NCI-H526 treated with DMSO at 0.1 percent for 48 hours (cell line): ENCODE results near the gene NECTIN2.
A peak's percentile ranks its signal among the peaks of the same experiment; 100 is the strongest.
"Not testable (repeated sequence)": the region's sequence is repeated elsewhere in the genome, so short reads cannot be mapped to it uniquely, and the experiment has no call there.

ENCODE experiments used
- DNase-seq: peaks from one replicate; lab custom pipeline; 2025; lab: John Stamatoyannopoulos, UW

Gene NECTIN2

GRCh38 chr19:44884566-44884965 is 38.5 kb downstream of the NECTIN2 start:
- DNase-seq: no peak

DNA sequence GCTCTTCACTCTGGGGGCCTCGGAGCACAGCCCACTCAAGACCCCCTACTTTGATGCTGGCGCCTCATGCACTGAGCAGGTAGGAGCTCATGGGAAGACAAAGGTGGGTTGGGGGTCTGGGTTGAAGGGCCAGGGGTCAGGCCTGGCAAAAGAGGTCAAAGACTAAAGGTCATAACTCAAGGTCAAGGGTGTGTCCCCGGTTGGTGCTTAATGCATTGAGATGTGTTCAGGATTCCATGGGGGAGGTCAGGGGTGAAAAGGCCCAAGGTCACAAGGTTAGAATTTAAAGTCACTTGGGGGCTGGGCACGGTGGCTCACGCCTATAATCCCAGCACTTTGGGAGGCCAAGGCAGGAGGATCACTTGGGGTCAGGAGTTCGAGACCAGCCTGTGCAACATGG is 40.0 kb downstream of the NECTIN2 start:
- no peak for DNase-seq

GRCh38 chr19:44887648-44888047 is 41.6 kb downstream of the NECTIN2 start:
- DNase-seq: no peak

GRCh38 chr19:44888335-44888734 is 42.2 kb downstream of the NECTIN2 start:
- not testable (repeated sequence) for DNase-seq

DNA sequence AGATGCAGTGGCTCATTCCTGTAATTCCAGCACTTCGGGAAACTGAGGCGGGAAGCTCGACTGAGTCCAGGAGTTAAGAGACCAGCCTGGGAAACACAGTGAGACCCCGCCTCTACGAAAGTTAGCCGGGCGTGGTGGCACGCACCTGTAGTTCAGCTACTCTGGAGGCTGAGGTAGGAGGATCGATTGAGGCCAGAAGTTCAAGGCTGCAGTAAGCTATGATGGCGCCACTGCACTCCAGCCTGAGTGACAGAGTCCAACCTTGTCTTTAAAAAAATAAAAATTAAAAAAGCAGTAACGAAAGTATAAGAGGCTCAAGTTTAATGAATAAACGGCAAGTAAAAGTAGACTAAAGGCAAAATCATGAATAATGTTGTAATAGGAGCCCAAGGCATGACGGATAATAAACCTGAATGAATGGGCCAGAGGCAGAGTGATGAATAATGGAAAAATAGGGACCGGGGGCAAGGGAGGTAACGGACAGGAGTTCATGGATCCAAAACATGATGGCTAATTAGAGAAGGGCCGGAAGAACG is 43.8 kb downstream of the NECTIN2 start:
- no peak for DNase-seq

DNA sequence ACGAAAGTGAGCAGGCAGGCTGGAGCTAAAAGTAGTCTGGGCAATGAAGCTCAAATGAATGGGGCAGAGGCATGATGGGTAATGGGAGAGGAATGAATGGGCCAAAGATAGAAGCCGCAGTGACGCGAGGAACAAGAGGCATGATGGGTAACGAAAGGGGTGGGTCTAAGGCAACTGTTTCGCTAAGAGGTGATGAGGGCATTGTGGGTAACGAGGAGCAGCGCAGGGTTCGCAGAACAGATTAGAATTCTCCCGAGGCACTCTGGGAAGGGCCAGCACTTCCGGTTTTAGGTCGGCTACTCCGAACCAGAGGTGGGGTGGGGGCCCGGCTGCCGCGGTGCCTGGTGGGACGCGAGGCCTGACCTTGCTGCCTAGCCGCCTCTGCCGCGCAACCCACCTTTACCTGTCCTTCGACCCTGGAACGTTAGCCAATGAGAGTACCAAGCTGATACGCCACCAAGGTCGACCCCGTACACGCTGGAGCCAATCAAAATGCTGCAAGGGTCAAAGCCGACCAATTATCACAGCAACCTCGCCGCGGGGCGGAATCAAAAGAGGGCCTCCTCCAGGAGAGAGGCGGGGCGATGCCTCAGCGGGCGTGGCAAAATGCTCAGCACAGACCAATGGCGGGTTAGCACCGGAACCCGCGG is 44.4 kb downstream of the NECTIN2 start:
- peak; percentile 100 for DNase-seq

DNA sequence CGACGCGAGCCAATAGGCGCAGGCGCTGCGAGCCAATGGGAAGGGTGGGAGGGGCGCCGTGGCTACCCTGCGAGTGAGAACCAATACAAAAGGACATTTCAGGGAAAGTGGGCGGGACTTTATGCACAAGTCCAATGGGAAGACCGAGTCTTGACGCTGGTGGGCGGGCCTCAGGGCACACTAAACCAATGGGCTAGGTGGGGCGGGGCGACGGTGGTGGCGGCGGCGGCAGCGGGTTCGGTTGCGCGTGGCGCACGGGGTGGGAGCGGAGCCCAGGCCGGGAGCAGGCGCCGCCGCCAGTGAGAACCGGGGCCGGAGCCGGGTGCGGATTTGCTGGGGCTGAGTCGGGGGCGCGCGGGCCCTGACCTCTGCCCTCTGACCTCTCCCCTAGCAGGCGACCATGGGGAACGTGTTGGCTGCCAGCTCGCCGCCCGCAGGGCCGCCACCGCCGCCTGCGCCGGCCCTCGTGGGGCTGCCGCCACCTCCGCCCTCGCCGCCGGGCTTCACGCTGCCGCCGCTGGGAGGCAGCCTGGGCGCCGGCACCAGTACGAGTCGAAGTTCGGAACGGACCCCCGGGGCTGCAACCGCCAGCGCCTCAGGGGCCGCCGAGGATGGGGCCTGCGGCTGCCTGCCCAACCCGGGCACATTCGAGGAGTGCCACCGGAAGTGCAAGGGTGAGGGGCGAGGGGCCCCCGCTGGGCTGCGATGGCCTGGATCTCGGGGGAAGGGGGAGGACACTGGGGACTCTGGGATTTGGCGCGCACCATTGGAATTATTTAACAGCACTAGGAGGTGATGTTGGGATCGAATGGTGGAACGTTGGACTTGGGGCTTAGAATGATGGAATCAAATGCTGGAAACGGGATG is 45.2 kb downstream of the NECTIN2 start, which contains the start of gene TOMM40:
Gene TOMM40 (plus strand): TSS at position 239 of the 867 bp plus-strand sequence. CDS start 162 bp downstream, at position 401.
- DNase-seq: no peak

GRCh38 chr19:44892932-44893331 is 46.8 kb downstream of the NECTIN2 start:
- no peak for DNase-seq

- DNase-seq: no peak
Measured at GRCh38 chr19:44893332-44894051, 47.4 kb downstream of the NECTIN2 start.

- DNase-seq: no peak
Measured at GRCh38 chr19:44894052-44894400, 47.9 kb downstream of the NECTIN2 start.

- DNase-seq: no peak
Measured at GRCh38 chr19:44894946-44895345, 48.8 kb downstream of the NECTIN2 start.

- no peak for DNase-seq
Measured at GRCh38 chr19:44897835-44898234, 51.7 kb downstream of the NECTIN2 start.

GRCh38 chr19:44900328-44901244 is 54.5 kb downstream of the NECTIN2 start:
- no peak for DNase-seq

GRCh38 chr19:44903216-44903601 is 57.1 kb downstream of the NECTIN2 start:
- DNase-seq: no peak

DNA sequence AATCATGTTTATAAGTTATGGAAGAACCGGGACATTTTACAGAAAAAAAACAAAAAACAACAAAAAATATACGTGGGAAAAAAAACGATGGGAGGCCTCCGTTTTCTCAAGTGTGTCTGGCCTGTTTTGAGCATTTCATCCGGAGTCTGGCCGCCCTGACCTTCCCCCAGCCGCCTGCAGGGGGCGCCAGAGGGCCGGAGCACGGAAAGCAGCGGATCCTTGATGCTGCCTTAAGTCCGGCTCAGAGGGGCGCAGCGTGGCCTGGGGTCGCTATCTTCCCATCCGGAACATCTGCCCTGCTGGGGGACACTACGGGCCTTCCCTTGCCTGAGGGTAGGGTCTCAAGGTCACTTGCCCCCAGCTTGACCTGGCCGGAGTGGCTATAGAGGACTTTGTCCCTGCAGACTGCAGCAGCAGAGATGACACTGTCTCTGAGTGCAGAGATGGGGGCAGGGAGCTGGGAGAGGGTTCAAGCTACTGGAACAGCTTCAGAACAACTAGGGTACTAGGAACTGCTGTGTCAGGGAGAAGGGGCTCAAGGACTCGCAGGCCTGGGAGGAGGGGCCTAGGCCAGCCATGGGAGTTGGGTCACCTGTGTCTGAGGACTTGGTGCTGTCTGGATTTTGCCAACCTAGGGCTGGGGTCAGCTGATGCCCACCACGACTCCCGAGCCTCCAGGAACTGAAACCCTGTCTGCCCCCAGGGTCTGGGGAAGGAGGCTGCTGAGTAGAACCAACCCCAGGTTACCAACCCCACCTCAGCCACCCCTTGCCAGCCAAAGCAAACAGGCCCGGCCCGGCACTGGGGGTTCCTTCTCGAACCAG is 57.7 kb downstream of the NECTIN2 start:
- DNase-seq: no peak

DNA sequence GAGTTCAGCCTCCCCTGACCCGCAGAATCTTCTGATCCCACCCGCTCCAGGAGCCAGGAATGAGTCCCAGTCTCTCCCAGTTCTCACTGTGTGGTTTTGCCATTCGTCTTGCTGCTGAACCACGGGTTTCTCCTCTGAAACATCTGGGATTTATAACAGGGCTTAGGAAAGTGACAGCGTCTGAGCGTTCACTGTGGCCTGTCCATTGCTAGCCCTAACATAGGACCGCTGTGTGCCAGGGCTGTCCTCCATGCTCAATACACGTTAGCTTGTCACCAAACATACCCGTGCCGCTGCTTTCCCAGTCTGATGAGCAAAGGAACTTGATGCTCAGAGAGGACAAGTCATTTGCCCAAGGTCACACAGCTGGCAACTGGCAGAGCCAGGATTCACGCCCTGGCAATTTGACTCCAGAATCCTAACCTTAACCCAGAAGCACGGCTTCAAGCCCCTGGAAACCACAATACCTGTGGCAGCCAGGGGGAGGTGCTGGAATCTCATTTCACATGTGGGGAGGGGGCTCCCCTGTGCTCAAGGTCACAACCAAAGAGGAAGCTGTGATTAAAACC is 58.4 kb downstream of the NECTIN2 start:
- no peak for DNase-seq

- no peak for DNase-seq
Measured at GRCh38 chr19:44905437-44906160, 59.5 kb downstream of the NECTIN2 start, which contains the start of gene APOE. TSS of gene APOE (plus strand) at chr19:44905796. CDS start at chr19:44906625, 829 bp downstream.

DNA sequence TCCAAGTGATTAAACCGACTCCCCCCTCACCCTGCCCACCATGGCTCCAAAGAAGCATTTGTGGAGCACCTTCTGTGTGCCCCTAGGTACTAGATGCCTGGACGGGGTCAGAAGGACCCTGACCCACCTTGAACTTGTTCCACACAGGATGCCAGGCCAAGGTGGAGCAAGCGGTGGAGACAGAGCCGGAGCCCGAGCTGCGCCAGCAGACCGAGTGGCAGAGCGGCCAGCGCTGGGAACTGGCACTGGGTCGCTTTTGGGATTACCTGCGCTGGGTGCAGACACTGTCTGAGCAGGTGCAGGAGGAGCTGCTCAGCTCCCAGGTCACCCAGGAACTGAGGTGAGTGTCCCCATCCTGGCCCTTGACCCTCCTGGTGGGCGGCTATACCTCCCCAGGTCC is 61.5 kb downstream of the NECTIN2 start:
- DNase-seq: no peak

DNA sequence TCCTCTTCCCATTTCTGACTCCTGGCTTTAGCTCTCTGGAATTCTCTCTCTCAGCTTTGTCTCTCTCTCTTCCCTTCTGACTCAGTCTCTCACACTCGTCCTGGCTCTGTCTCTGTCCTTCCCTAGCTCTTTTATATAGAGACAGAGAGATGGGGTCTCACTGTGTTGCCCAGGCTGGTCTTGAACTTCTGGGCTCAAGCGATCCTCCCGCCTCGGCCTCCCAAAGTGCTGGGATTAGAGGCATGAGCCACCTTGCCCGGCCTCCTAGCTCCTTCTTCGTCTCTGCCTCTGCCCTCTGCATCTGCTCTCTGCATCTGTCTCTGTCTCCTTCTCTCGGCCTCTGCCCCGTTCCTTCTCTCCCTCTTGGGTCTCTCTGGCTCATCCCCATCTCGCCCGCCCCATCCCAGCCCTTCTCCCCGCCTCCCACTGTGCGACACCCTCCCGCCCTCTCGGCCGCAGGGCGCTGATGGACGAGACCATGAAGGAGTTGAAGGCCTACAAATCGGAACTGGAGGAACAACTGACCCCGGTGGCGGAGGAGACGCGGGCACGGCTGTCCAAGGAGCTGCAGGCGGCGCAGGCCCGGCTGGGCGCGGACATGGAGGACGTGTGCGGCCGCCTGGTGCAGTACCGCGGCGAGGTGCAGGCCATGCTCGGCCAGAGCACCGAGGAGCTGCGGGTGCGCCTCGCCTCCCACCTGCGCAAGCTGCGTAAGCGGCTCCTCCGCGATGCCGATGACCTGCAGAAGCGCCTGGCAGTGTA is 62.2 kb downstream of the NECTIN2 start:
- no peak for DNase-seq
